GM18861 (cell line): ENCODE results near the gene TIMP4.

Experiments
- ATAC-seq: cut with Tn5 transposase; IDR thresholded peaks from one replicate; pipeline ENCODE4 v1.9.1; 2021; ENCODE audit not compliant: unreplicated experiment

The TIMP4 gene

DNA sequence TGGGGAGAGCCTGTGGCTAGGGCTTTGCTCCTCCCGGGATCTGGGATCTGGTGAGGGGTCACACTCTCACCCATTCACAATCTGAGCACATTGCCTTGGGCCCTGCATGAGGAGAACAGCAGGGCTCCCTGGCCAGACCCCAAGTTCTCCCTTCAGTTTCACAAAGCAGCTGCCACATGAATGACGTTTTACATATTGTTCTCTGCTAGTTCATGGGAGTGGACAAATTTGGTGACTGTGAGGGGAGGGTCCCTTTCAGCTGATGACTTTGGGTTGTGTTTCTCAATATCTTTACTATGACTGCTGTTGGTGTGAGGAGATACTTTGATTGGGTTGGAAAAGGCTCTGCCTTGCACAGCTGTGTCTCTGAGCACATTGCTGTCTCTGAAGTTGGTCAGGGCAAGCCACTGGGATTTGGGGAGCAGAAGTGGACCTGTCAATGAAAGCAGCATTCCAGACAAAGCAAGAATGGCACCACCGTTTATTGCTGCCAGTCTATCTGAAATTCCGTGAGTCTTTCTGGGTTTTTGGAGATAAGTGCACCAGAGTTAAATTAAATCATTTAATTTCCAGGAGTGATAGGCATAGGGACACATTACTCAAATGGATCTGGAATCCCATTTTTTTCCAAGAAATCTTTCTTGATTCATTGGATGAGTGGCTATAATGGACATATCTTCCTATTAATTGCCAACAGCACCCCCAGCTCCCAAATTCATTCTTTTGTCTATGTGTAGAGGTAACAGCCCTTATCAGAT, 10.3 kb downstream of the TIMP4 start:
- no peak for ATAC-seq

DNA sequence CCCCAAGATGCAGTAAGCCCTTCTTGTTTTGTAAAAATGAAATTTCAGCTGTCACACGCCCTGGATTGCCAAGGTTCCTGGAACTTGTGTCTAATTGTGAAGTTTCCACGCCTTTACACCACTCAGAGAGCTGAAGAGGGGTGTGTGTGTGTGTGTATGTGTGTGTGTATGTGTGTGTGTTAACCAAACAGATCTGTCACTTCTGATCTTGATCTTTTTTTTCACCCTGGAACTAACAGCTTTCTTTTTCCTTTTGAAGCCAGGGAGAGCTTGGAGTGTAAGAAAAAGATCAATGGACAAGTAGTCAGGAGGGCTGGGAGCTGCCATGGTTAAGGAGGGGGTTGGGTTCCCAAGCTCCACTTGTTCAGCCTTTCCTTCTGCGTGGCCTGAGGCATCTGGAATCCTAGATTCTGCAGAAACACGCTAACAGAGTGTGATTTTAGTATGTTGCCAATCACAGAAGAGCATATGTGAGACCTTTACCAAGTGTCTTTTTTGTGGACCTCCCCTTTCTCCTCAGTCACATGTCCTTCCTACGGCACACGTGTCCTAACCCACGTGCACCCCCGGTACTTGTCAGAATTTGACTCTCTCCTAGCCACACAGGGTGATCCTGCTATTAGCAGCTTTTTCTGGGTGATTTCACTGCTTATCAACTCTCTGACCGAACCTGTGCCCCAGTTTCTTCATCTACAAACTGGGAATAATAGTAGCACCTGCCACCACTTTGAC, 11.5 kb downstream of the TIMP4 start:
- no peak for ATAC-seq

DNA sequence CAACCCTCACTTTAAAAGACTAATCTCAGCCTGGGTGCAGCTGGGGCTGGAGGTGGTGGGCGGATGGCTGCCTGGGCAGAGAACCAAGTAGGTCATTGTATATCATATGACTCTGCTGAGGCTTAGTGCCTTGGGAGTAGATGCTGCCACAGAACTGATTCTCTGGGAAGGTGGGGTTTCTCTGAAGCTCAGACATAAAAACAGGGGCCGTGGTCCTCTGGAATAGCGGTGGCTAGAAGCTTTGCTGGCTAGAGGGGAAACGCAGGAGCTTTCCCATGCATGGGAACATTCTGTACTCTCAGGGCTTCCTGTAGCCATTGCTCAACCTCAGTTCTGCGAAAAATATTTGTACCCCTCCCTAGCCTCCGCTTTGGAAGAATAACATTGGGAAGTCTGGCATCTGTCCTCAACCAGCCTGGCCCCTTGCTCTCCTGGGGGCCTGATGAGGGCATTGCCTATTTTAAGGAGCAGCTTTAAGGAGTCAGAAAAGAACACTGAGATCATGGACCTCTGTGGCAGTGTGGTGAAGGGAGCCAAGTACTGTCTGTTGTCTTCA, 14.7 kb downstream of the TIMP4 start:
- no peak for ATAC-seq

DNA sequence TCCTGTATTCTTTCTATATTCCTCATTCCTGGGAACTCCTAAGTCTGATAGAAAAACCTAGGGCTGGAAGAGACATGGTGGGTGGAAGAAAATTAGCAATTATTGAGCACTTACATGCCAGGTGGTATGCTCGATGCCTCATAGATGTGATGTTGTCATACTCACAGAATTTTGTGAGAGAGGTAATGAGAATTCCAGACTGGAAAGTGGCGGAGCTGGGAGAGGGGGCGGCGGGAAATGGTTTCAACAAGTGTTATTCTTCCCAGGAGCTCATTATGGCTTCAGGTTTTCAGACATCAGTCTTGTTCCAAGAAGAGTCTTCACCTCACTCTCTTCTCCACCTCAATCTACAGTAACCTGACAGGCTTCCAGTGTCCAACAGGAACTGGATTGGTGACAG, 16.2 kb downstream of the TIMP4 start:
- ATAC-seq, result no peak

DNA sequence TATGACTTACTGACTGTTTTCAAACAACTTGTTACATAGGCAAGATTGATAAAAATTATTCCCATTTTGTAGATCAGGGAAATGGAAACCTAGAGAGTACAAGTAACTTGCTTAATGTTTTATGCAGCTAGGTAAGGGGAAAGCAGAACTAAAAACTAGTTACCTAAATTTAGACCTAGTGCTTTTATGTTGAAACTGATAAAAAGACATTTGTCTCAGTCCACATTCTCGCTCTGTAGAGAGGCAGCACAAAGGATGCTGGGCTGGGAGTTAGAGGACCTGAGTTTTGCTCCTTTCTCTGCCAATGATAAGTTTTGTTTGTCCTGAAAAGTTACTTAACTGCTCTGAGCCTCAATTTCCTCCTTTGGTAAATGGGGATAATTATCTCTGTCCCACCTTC, 17.4 kb downstream of the TIMP4 start:
- no peak for ATAC-seq

DNA sequence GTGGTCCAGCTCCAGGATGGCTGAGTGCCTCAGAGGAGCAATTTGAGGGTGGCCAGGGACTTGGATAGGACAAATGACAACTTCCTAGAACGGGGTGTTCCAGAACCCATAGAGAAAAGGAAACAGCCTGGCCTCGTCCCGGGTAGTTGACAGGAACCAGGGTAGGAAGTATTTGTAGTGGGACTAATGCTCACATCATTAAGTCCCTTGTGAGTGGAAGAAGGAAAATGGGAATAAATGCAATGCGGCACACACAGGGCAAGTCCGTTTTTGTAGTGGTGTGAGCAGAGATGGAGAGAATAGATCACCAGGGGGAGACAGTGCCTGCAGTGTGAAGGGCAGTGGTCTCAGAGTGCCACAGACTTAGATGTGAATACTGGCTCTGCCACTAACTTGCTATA, 19.6 kb downstream of the TIMP4 start:
- ATAC-seq, result no peak

DNA sequence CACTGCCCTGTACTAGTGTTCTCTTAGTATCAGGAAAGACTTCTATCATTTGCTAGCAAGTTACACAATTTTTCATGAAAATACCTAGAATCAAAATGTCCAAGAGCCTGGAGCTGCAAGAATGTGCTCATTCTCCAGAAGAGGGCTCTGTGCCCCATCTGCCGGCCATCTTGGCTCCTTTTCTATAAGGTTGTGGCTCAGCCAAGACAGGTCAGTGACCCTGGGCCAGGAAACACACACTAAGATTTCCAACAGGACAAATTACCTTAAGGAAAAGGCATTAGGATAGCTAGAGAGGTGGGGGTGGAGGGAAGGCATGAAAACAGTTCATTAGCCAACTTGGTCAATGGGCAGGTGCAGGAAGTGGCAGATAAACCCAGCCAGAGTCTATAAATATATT, 20.7 kb downstream of the TIMP4 start:
- ATAC-seq, result no peak

DNA sequence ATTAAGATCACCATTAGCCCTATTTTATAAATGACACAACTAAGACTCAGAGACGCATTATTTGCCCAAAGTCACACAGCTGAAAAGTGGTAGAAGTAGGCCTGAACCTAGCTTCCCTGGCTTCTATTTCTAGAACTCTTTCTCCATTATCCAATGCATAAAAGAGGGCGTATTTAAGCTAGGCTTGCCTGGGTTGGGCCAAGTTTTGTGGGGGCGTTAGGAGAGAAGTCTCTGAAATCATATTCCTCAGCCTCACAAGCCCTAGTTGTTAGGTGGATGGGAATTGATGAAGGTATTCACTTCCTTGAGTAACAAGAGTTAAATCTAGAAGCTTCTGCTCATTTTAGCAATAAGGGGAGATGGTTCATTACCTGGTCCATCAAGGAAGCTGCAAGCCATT, 22.3 kb downstream of the TIMP4 start:
- no peak for ATAC-seq

DNA sequence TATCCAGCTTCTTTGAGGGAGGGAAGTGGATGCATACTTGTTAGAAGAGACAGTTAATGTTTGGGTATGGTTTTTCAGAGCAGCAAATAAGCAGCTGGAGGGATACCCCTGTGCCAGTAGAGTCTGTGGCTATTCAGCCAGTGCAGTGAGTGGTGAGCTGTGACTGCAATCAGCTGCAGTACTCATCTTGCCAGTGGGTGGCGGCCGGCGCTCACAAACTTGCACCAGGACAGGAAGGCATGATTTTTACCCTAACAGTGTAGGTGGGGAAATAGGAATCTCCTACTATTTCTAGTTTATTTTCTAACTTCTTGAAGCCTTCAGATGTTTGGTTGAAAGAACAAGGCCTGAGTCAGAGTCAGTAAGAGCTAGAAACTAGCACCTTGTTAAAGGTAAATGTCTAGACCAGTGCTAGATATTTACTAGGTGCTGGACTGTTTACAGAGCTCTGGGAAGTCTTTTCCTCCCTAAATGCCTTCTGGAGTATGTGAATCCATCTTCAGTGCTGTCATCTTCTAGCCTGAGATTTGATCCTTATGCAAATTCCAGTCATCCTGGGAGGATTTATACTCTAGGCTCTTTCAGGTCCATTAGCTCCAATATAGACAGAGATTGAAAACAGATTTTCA, 23.6 kb downstream of the TIMP4 start:
- peak; percentile 72 for ATAC-seq

DNA sequence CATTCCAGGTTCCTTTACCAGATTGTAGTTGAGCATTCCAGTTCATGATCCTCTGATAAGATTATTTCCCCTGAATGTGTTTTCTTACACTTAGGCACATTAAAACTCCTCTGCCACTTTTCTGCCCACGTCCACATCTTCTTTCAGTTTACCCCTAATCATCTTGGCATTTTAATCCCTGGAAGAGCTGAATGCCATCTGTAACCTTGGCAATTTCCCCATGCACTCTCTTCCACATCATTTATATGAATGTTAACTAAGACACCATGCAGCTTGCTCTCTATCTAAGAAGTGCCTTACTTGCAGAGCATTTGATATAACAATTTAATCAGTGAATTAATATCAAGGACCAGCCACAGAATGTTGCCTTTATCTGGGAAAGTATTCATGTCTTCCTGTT, 25.8 kb downstream of the TIMP4 start:
- ATAC-seq, result no peak

DNA sequence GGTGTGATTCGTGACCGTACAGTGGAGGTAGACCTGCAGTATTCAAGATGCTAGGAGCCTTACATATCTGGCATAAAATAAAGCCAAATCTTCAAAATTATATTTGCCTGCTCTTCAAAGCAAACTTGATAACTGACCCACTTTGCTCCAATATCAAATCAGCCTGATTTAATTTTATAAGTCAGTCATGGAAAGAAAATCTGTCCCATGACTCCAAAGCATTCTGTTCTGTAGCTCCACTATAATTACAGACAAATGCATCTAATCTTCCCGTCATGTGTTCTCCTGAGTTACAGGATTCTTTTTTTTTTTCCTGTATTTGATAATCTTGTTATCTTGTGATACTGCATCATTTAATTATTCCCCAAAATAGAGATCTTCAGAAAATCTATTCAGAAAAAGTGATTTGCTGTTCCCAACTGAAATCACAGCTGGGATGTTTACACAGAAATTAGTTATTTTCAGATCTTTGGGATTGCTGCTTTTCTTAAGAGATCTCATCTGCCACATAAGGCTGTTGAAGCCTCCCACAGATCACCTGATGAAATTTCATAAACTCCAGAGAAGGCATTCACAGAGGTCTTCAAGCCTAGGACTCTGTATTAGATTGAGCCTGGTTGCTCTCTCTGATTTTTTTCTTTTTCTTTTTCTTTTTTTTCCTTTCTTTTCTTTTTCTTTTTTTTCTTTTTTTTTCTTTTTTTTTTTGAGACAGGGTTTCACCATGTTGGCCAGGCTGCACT, 27.2 kb downstream of the TIMP4 start:
- no peak for ATAC-seq

DNA sequence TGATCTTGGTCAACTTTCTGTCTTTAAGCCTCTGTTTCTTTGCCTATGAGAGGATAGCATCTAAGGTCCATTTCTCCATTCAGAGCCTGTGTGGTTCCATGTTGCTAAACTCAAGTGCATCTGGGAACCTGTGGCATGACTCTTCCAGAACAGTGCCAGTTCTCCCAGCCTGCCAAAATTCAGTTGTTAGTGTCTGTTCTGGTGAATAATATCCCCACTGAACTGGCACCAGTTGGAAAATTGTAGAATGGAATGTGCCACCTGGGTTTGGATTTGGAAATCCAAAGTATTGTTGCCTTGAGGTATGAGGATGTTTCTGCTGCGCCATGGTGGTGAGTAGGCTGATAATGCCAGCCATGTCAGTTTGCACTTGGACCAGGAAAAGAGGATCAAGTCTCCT, 31.3 kb downstream of the TIMP4 start:
- no peak for ATAC-seq

DNA sequence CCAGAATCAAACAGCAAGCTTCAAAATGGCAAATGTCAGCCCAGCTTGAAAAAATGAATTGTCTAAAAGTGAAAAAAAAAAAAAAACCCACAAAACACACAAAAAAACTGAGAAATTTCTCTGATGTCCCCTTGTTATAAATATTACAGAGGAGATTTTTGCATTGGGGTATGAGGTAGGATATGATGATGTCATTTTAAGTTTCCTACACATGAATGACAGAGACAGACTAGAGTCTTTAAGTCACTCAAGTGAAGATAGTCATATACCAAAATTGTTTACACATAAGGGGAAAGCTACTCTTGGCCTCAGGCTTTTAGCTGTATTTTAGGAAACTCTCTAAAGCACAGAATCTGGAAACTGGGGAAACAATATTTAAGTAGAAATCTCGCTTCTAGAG, 32.9 kb downstream of the TIMP4 start:
- no peak for ATAC-seq

DNA sequence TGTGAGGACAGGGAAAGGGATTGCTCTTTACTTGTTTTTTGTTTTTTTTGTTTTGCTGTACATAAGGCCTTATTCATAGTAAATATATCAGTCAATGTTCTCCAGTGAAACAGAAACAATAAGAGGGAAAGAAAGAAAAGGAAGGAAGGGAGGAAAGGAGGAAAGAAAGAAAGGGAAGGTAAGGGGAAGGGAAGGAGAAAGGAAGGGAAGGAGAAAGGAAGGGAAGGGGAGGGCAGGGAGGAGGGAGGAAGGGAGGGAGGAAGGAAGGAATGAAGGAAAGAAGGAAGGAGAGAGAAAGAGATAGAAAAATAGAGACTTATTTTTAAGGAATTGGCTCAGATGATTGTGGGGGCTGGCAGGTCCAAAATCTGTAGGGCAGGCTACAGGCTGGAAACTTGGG, 37.2 kb downstream of the TIMP4 start:
- ATAC-seq, result no peak

DNA sequence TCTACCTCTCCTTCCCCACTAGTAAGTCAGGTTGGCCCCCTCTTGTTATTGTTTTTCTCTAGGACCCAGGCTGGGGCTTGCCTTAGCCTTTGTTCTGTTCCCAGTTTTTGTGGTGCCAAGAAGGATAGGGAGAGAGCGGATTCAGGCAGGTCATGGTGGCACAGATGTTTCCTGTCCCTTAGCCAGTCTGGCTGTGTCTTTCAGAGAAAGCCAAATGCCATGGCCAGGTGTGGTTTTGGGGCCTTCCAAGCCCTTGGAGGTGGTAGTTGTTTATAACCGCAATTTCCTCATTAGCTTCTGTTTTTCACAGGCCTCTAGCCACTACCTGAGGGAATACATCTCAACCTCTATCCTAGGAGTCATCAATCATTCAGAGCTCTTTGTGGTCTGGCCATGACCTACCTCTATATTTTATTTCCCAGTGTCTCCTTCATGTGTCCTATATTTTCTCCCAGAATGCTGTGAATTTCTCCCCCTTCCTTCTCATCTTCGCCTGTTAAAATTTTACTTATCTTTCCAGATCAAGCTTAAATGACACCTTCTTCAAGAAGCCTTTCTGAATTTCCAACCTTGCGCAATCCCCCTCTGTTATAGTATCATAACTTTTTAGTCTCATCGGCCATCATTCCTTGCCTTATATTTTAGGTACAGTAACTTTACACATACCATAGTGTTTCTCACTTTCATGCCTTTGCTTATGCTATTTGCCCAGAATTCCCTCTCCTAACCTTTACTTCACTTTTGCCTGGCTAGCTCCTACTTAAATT, 38.2 kb downstream of the TIMP4 start:
- ATAC-seq, result no peak

DNA sequence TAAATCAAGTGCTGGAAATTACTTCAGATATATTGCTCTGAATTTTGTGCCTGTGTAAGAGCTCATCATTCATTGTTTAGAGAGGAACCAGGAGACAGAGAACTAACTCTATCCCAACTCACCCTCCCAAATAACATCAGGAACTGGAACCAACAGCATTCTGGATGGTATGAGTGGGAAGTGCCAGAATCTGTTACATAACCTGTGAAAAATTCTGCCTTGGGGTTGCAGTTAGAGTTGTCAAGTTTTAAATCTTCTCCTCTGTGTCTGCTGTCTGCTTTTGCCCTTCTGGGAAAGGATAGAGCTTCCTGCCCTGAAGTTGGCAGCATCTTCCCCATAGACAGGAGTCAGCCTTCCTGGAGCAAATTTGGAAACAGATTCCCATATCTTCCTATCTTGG, 41.2 kb downstream of the TIMP4 start:
- ATAC-seq, result no peak

DNA sequence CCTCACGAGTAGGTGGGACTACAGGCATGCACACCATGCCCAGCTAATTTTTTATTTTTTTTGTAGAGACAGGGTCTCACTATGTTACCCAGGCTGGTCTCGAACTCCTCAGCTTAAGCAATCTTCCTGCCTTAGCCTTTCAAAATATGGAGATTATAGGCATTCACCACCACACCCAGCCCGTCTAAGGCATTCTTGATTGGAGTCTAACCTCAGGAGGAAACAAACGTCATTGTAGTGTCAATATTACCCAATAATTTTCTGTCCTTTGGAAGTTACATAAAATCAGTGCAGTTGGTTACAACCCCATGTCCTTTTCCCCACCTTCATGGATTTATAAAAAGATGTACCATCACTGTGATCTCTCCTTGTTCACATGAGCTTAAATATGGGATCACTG, 41.8 kb downstream of the TIMP4 start:
- no peak for ATAC-seq

DNA sequence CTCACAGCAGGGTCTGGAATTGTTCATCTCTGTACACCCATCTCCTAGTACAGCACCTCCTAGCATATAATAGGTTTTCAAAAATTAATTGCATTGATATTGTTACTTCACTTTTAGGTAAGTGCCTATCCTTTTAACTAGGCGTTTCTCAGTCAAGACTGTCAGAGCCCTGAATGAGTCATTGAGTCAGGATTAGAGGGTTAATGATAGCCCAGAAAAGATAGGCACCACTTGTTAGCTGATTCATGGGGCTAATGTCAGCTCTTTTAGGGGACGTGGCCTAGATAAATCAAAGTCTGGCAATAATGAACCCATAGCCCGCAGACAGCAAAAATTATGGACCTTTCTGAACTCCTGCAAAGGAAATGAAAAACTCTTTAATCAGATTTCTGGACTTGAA, 42.9 kb downstream of the TIMP4 start:
- no peak for ATAC-seq

DNA sequence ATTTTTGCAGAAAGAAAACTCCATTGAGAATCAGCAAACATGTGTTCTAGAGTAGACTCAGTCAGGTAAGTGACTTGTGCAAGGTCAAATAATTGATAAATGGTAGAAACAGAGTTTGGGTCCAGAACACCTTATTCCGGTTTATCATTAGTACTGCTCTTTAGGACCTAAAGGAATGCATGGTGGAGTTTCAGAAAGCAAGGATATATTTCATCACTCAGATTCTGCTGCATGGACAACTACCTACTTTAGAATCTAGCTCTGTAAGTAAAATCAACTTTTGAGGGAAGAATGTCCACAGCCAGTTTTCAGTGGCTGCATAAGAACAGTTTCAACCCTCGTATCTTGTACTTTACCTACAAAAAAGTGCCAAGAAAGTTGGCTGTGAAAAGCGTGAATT, 43.6 kb downstream of the TIMP4 start:
- ATAC-seq, result no peak

DNA sequence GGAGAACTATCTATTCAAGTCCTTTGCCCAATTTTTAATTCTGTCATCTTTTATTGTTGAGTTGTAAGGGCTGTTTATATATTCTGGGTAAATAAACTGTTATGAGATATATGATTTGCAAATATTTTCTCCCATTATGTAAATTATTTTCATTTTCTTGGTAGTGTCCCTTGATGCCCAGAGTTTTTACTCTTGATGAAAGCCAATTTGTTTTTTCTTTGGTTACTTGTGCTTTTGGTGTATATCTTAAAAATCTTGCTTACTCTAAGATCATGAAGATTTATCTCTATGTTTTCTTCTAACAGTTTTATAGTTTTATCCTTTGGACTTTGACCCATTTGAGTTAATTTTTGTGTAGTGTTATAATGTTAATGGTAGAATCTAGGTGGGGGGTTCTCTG, 44.5 kb downstream of the TIMP4 start:
- no peak for ATAC-seq
